ENCODE data around the gene SPNS3.

DNA sequence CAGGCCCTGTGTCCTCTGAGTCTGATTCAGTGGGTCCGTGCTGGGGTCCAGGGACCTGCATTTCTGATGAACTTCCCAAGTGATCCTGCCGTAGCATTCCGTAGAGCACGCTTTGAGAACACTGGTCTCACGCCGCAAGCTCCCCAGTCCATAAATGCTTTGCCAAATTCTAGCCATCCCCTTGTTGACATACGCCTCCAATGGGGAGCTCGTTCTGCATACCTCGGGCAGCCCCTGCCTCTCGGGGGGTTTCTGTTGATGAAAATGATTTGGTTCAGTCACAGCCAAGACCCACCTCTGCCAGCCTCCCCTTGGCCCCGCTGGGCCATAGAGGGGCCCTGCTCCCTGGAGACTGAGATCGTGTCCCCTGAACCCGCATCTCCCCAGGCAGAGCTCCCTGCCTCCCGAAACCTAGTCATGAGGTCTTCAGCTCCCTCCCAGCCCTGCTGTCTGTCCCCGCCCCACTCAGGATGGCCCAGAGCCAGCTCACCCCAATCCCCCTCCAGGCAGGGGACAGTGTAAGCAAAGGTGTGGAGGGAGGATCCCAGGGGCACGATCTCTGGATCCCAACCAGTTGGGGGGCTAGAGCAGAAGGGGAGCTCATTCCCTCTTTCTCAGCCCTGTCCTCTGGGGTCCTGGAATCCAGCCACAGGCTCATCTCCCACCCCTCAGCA is 48.7 kb downstream of the SPNS3 start:
- TF ChIP-seq POLR2AphosphoS5 (IDR thresholded peaks at IDR 0.05; ENCODE audit: insufficient read depth, low read depth, low read length) (no peak), POLR2A (IDR thresholded peaks at IDR 0.05; ENCODE audit: low read depth, low read length) (no peak), EZH2 (IDR thresholded peaks at IDR 0.05; ENCODE audit: borderline replicate concordance, low read depth, low read length, severe bottlenecking) (no peak)
- TF ChIP-seq, protein P1, sequence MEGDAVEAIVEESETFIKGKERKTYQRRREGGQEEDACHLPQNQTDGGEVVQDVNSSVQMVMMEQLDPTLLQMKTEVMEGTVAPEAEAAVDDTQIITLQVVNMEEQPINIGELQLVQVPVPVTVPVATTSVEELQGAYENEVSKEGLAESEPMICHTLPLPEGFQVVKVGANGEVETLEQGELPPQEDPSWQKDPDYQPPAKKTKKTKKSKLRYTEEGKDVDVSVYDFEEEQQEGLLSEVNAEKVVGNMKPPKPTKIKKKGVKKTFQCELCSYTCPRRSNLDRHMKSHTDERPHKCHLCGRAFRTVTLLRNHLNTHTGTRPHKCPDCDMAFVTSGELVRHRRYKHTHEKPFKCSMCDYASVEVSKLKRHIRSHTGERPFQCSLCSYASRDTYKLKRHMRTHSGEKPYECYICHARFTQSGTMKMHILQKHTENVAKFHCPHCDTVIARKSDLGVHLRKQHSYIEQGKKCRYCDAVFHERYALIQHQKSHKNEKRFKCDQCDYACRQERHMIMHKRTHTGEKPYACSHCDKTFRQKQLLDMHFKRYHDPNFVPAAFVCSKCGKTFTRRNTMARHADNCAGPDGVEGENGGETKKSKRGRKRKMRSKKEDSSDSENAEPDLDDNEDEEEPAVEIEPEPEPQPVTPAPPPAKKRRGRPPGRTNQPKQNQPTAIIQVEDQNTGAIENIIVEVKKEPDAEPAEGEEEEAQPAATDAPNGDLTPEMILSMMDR (IDR thresholded peaks at IDR 0.05; ENCODE audit: extremely low read depth in 1 of 2, insufficient read depth in 1 of 2, low read depth in 1 of 2, low read length in 2 of 2): no peak
- TF ChIP-seq, protein P2, sequence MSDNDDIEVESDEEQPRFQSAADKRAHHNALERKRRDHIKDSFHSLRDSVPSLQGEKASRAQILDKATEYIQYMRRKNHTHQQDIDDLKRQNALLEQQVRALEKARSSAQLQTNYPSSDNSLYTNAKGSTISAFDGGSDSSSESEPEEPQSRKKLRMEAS (IDR thresholded peaks at IDR 0.05; ENCODE audit: insufficient read depth, insufficient read length): no peak

All from endothelial cell of umbilical vein (primary cell).